ENCODE measurements around the gene USP37. TPM values are rescaled to one million over a fixed set of nuclear protein-coding genes. Genes with fewer than 3 reads are reported as not detected.

The USP37 gene
- total and polyA plus RNA-seq, 2 of the 13 experiments (the other 11 are each of a cell fraction or from before 2014, with no cell fraction given) = 6.5 to 30.6 TPM

DNA sequence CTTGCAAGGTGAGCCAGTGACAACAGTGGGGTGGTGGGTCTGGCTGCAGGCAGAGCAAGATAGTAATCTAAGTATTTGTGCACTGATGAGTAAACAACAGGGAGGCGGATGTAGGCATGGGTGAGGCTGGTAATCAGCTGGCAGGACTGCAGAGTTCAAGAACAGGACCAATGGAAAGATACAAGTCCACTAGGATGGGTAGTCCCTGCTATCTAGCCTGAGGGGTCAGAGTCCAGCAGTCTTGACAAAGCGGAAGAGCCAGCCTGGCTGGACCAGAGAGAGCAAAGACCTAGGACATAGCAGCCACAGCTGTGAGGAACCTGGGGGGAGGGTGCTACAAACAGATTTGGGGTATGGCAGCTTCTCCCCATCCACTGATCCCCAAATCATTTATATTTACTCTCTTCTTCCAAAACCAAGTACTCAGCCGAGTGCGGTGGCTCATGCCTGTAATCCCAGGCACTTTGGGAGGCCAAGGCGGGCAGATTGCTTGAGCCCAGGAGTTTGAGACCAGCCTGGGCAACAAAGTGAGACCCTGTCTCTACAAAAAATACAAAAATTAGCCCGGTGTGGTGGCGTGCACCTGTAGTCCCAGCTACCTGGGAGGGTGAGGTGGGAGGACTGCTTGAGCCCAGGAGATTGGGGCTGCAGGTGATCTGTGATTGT, 123.3 kb downstream of the USP37 start (continued):
- TF ChIP-seq, protein P1, sequence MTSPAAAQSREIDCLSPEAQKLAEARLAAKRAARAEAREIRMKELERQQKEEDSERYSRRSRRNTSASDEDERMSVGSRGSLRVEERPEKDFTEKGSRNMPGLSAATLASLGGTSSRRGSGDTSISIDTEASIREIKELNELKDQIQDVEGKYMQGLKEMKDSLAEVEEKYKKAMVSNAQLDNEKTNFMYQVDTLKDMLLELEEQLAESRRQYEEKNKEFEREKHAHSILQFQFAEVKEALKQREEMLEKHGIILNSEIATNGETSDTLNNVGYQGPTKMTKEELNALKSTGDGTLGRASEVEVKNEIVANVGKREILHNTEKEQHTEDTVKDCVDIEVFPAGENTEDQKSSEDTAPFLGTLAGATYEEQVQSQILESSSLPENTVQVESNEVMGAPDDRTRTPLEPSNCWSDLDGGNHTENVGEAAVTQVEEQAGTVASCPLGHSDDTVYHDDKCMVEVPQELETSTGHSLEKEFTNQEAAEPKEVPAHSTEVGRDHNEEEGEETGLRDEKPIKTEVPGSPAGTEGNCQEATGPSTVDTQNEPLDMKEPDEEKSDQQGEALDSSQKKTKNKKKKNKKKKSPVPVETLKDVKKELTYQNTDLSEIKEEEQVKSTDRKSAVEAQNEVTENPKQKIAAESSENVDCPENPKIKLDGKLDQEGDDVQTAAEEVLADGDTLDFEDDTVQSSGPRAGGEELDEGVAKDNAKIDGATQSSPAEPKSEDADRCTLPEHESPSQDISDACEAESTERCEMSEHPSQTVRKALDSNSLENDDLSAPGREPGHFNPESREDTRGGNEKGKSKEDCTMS (CRISPR knock-in tag; conservative IDR thresholded peaks at IDR 0.05) = no peak
- TF ChIP-seq SALL2 (CRISPR knock-in tag; IDR thresholded peaks at IDR 0.05) = peak; percentile 91; the same call in 1 of the 2 replicates
- peak; percentile 94 for TF ChIP-seq SOX5 (CRISPR knock-in tag; IDR thresholded peaks at IDR 0.05; ENCODE audit: borderline replicate concordance)
- no peak for TF ChIP-seq CREB1 (IDR thresholded peaks at IDR 0.05)
- TF ChIP-seq CREB1 (CRISPR knock-in tag; IDR thresholded peaks at IDR 0.05) = peak; percentile 80
- TF ChIP-seq HCFC1 (IDR thresholded peaks at IDR 0.05; ENCODE audit: low read depth, low read length) = no peak
- TF ChIP-seq CCDC6 (CRISPR knock-in tag; IDR thresholded peaks at IDR 0.05) = peak; percentile 94
- TF ChIP-seq TAF1 (CRISPR knock-in tag; IDR thresholded peaks at IDR 0.05) = peak; percentile 42; the same call in 1 of the 2 replicates
- TF ChIP-seq, protein P2, sequence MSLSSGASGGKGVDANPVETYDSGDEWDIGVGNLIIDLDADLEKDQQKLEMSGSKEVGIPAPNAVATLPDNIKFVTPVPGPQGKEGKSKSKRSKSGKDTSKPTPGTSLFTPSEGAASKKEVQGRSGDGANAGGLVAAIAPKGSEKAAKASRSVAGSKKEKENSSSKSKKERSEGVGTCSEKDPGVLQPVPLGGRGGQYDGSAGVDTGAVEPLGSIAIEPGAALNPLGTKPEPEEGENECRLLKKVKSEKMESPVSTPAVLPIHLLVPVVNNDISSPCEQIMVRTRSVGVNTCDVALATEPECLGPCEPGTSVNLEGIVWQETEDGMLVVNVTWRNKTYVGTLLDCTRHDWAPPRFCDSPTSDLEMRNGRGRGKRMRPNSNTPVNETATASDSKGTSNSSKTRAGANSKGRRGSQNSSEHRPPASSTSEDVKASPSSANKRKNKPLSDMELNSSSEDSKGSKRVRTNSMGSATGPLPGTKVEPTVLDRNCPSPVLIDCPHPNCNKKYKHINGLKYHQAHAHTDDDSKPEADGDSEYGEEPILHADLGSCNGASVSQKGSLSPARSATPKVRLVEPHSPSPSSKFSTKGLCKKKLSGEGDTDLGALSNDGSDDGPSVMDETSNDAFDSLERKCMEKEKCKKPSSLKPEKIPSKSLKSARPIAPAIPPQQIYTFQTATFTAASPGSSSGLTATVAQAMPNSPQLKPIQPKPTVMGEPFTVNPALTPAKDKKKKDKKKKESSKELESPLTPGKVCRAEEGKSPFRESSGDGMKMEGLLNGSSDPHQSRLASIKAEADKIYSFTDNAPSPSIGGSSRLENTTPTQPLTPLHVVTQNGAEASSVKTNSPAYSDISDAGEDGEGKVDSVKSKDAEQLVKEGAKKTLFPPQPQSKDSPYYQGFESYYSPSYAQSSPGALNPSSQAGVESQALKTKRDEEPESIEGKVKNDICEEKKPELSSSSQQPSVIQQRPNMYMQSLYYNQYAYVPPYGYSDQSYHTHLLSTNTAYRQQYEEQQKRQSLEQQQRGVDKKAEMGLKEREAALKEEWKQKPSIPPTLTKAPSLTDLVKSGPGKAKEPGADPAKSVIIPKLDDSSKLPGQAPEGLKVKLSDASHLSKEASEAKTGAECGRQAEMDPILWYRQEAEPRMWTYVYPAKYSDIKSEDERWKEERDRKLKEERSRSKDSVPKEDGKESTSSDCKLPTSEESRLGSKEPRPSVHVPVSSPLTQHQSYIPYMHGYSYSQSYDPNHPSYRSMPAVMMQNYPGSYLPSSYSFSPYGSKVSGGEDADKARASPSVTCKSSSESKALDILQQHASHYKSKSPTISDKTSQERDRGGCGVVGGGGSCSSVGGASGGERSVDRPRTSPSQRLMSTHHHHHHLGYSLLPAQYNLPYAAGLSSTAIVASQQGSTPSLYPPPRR (CRISPR knock-in tag; IDR thresholded peaks at IDR 0.05; ENCODE audit: borderline replicate concordance) = peak; percentile 95
- TF ChIP-seq SRF (IDR thresholded peaks at IDR 0.05; ENCODE audit: low read depth, low read length) = 0 out of 2 replicates have a peak, but pooled peaks have one; percentile 12
- peak; percentile 92 for TF ChIP-seq BCL6 (CRISPR knock-in tag; IDR thresholded peaks at IDR 0.05)
- no peak for TF ChIP-seq MAFF (IDR thresholded peaks at IDR 0.05; ENCODE audit: low read depth, low read length)
- TF ChIP-seq ZFP62 (CRISPR knock-in tag; IDR thresholded peaks at IDR 0.05) = no peak
- TF ChIP-seq AHR (CRISPR knock-in tag; IDR thresholded peaks at IDR 0.05) = no peak; the same call in 1 of the 2 replicates
- no peak for TF ChIP-seq NPAS2 (CRISPR knock-in tag; IDR thresholded peaks at IDR 0.05; ENCODE audit: borderline replicate concordance)
- peak; percentile 52; the same call in 1 of the 2 replicates for TF ChIP-seq ZNF678 (CRISPR knock-in tag; IDR thresholded peaks at IDR 0.05)
- no peak for TF ChIP-seq ZNF7 (CRISPR knock-in tag; IDR thresholded peaks at IDR 0.05)
- TF ChIP-seq RNF2 (conservative IDR thresholded peaks at IDR 0.05; ENCODE audit: low read depth) = no peak
- 0 out of 2 replicates have a peak, but pooled peaks have one; percentile 63 for TF ChIP-seq ELF4 (CRISPR knock-in tag; IDR thresholded peaks at IDR 0.05; ENCODE audit: borderline replicate concordance)
- no peak for TF ChIP-seq HOXA7 (CRISPR knock-in tag; IDR thresholded peaks at IDR 0.05)
- no peak for TF ChIP-seq ADNP (CRISPR knock-in tag; IDR thresholded peaks at IDR 0.05)
- peak; percentile 99 for TF ChIP-seq FOXA3 (CRISPR knock-in tag; IDR thresholded peaks at IDR 0.05)
- TF ChIP-seq CCAR2 (optimal IDR thresholded peaks at IDR 0.05; ENCODE audit: low read depth, low read length) = peak; percentile 83
- peak; percentile 91 for TF ChIP-seq GFI1 (CRISPR knock-in tag; IDR thresholded peaks at IDR 0.05; ENCODE audit: borderline replicate concordance)
- TF ChIP-seq RXRA (CRISPR knock-in tag; IDR thresholded peaks at IDR 0.05) = peak; percentile 96
- TF ChIP-seq FOXC1 (CRISPR knock-in tag; IDR thresholded peaks at IDR 0.05; ENCODE audit: borderline replicate concordance) = peak; percentile 93; the same call in 1 of the 2 replicates

Data from HepG2 (cell line).